Fibroblast of lung (primary cell): Measurements from ENCODE around the gene ENKD1. TPM values are rescaled to one million over a fixed set of nuclear protein-coding genes. Genes with fewer than 3 reads are reported as not detected.

ENCODE experiments used
- DNase-seq, 2 donors: peaks; one replicate each; pipeline versions ENCODE4 v3.0.0 to v3.0.0-alpha.2; 2010; ENCODE audit warnings: low read depth in 2 of 2
- H2AFZ ChIP-seq: 2 replicates; pipeline ENCODE4 v1.5.1; 2012; ENCODE audit warnings: low read length, control low read depth, inconsistent platforms
- H3K27ac ChIP-seq: 2 replicates; pipeline ENCODE4 v1.5.1; 2011; ENCODE audit warnings: low read length, control low read depth; ENCODE audit not compliant: insufficient read depth
- H3K27me3 ChIP-seq: 2 replicates; pipeline ENCODE4 v1.5.1; 2011; ENCODE audit warnings: mild to moderate bottlenecking, low read length; ENCODE audit not compliant: control insufficient read depth, insufficient read depth
- H3K36me3 ChIP-seq: 2 replicates; pipeline ENCODE4 v1.5.1; 2011; ENCODE audit warnings: low read length; ENCODE audit not compliant: control insufficient read depth, insufficient read depth
- H3K4me1 ChIP-seq: 2 replicates; pipeline ENCODE4 v1.5.1; 2011; ENCODE audit warnings: low read length; ENCODE audit not compliant: control insufficient read depth, insufficient read depth; ENCODE audit errors: extremely low read depth
- H3K4me2 ChIP-seq: 2 replicates; pipeline ENCODE4 v1.5.1; 2011; ENCODE audit warnings: low read length, control low read depth; ENCODE audit not compliant: insufficient read depth; ENCODE audit errors: extremely low read depth
- H3K4me3 ChIP-seq, 4 experiments: fragments of 200-600 bp in 1 of 4; sonication (generic) in 1 of 4; replicated peaks in 1 of 4; 2 replicates each; pipeline ENCODE4 v1.5.1; 2011 to 2016; ENCODE audit warnings: low read length in 4 of 4, low read depth in 3 of 4, mild to moderate bottlenecking in 3 of 4, control low read depth in 2 of 4, inconsistent platforms in 1 of 4, mixed read lengths in 1 of 4; ENCODE audit not compliant: insufficient read depth in 1 of 4; ENCODE audit errors: control extremely low read depth in 1 of 4
- H3K79me2 ChIP-seq: 2 replicates; pipeline ENCODE4 v1.5.1; 2012; ENCODE audit warnings: mild to moderate bottlenecking, low read length, inconsistent platforms; ENCODE audit not compliant: control insufficient read depth, insufficient read depth
- H3K9ac ChIP-seq: 2 replicates; pipeline ENCODE4 v1.5.1; 2011; ENCODE audit warnings: mild to moderate bottlenecking, low read length, control low read depth; ENCODE audit not compliant: insufficient read depth
- H3K9me3 ChIP-seq: 2 replicates; pipeline ENCODE4 v1.5.1; 2012; ENCODE audit warnings: low read depth, low read length; ENCODE audit not compliant: control insufficient read depth, insufficient read depth
- H4K20me1 ChIP-seq: 2 replicates; pipeline ENCODE4 v1.5.1; 2011; ENCODE audit warnings: low read length; ENCODE audit not compliant: control insufficient read depth, insufficient read depth; ENCODE audit errors: extremely low read depth
- CTCF ChIP-seq, 2 donors: IDR thresholded peaks in 1 of 2; conservative IDR thresholded peaks in 1 of 2; 1 replicate in 1 of 2; 2 replicates in 1 of 2; pipeline ENCODE4 v1.5.1; 2011 to 2012; ENCODE audit warnings: low read length in 2 of 2, control low read depth in 1 of 2, inconsistent platforms in 1 of 2, low read depth in 1 of 2, mild to moderate bottlenecking in 1 of 2
- EZH2 ChIP-seq: IDR thresholded peaks from 2 replicates; pipeline ENCODE4 v1.5.1; 2012; ENCODE audit warnings: low read length, control low read depth, mild to moderate bottlenecking; ENCODE audit errors: missing control alignments
- polyA plus RNA-seq, 2 donors: library from polyadenylated mRNA; depleted of rRNA in 1 of 2; stranded (reverse) in 1 of 2; unstranded in 1 of 2; fragments of >200 nt; gene quantifications; 2 replicates each; pipeline ENCODE4 v1.2.1, GENCODE V29; 2011 to 2012; ENCODE audit warnings: missing spikeins in 1 of 2
- total RNA-seq: library from RNA; depleted of rRNA; stranded (reverse); fragments of >200 nt; gene quantifications from 2 replicates; pipeline ENCODE4 v1.2.1, GENCODE V29; 2014

The ENKD1 gene
- total and polyA plus RNA-seq, 2 donors (not counting 1 experiment from before 2014, with no cell fraction given) = 3.2 to 17.8 TPM

- H3K27ac ChIP-seq = no peak overlapping the region
- no peak overlapping the region for H3K4me2 ChIP-seq
- peaks cover 2% of the 10 kb centered on the region for H3K36me3 ChIP-seq
- no peaks in the 10 kb centered on the region for H3K79me2 ChIP-seq
- no peak overlapping the region for H3K9ac ChIP-seq
- TF ChIP-seq EZH2 (no peak), CTCF (conservative IDR thresholded peaks at IDR 0.05 in 1 of 2, IDR thresholded peaks at IDR 0.05 in 1 of 2; ENCODE audit: low read depth in 1 of 2, low read length in 2 of 2) (no peak)
- H4K20me1 ChIP-seq = no peaks in the 10 kb centered on the region
- H3K9me3 ChIP-seq = no peaks in the 10 kb centered on the region
- H3K4me1 ChIP-seq = peaks cover 4% of the 10 kb centered on the region
- no peaks in the 10 kb centered on the region for H3K27me3 ChIP-seq
- DNase-seq = no peak
- no peak overlapping the region for H3K4me3 ChIP-seq
- H2AFZ ChIP-seq = no peak overlapping the region
Observed at GRCh38 chr16:67676516-67676915, 10.0 kb upstream of the ENKD1 start.

- no peak for DNase-seq
- TF ChIP-seq CTCF (conservative IDR thresholded peaks at IDR 0.05 in 1 of 2, IDR thresholded peaks at IDR 0.05 in 1 of 2; ENCODE audit: low read depth in 1 of 2, low read length in 2 of 2) (no peak), EZH2 (no peak)
- no peaks in the 10 kb centered on the region for H4K20me1 ChIP-seq
- H2AFZ ChIP-seq = no peak overlapping the region
- no peaks in the 10 kb centered on the region for H3K79me2 ChIP-seq
- no peaks in the 10 kb centered on the region for H3K9me3 ChIP-seq
- H3K36me3 ChIP-seq = peaks cover 2% of the 10 kb centered on the region
- peaks cover 4% of the 10 kb centered on the region for H3K4me1 ChIP-seq
- no peak overlapping the region for H3K4me2 ChIP-seq
- H3K9ac ChIP-seq = no peak overlapping the region
- no peak overlapping the region for H3K4me3 ChIP-seq
- no peaks in the 10 kb centered on the region for H3K27me3 ChIP-seq
- no peak overlapping the region for H3K27ac ChIP-seq
Observed at GRCh38 chr16:67675999-67676398, 9.4 kb upstream of the ENKD1 start.

- no peak overlapping the region for H3K27ac ChIP-seq
- H2AFZ ChIP-seq = no peak overlapping the region
- no peaks in the 10 kb centered on the region for H3K9me3 ChIP-seq
- H3K36me3 ChIP-seq = peaks cover 2% of the 10 kb centered on the region
- no peak overlapping the region for H3K9ac ChIP-seq
- H3K27me3 ChIP-seq = no peaks in the 10 kb centered on the region
- H4K20me1 ChIP-seq = no peaks in the 10 kb centered on the region
- H3K79me2 ChIP-seq = no peaks in the 10 kb centered on the region
- H3K4me2 ChIP-seq = no peak overlapping the region
- no peak overlapping the region for H3K4me3 ChIP-seq
- no peak for DNase-seq
- TF ChIP-seq EZH2 (no peak), CTCF (conservative IDR thresholded peaks at IDR 0.05 in 1 of 2, IDR thresholded peaks at IDR 0.05 in 1 of 2; ENCODE audit: low read depth in 1 of 2, low read length in 2 of 2) (no peak)
- peaks cover 4% of the 10 kb centered on the region for H3K4me1 ChIP-seq
Observed at GRCh38 chr16:67675579-67675935, 9.0 kb upstream of the ENKD1 start.
